Liver (tissue), 3 donors: ENCODE data around the gene MAGI1.

Experiments used
- ATF3 ChIP-seq: IDR thresholded peaks from 2 replicates; pipeline ENCODE4 v1.6.1; 2016; ENCODE audit warnings: antibody characterized with exemption
- FOXA2 ChIP-seq: IDR thresholded peaks from 2 replicates; pipeline ENCODE4 v1.6.1; 2016; ENCODE audit warnings: antibody characterized with exemption
- GABPA ChIP-seq, 2 donors: IDR thresholded peaks in 1 of 2; conservative IDR thresholded peaks in 1 of 2; 2 replicates each; pipeline ENCODE4 v1.6.1; 2016; ENCODE audit warnings: antibody characterized with exemption in 2 of 2, mild to moderate bottlenecking in 1 of 2, moderate library complexity in 1 of 2
- JUND ChIP-seq, 2 donors: IDR thresholded peaks; 2 replicates each; pipeline ENCODE4 v1.6.1; 2016; ENCODE audit warnings: antibody characterized with exemption in 2 of 2
- RAD21 ChIP-seq, 2 donors: IDR thresholded peaks; 2 replicates each; pipeline ENCODE4 v1.6.1; 2016; ENCODE audit warnings: antibody characterized with exemption in 2 of 2, mild to moderate bottlenecking in 2 of 2
- SP1 ChIP-seq: IDR thresholded peaks from 2 replicates; pipeline ENCODE4 v1.6.1; 2018; ENCODE audit warnings: antibody characterized with exemption, mild to moderate bottlenecking
- TAF1 ChIP-seq: conservative IDR thresholded peaks from 2 replicates; pipeline ENCODE4 v1.6.1; 2016; ENCODE audit warnings: antibody characterized with exemption, mild to moderate bottlenecking
- YY1 ChIP-seq: IDR thresholded peaks from 2 replicates; pipeline ENCODE4 v1.6.1; 2016; ENCODE audit warnings: antibody characterized with exemption, mild to moderate bottlenecking
- TF ChIP-seq, protein P1 (sequence below): fragments of 150-350 bp; IDR thresholded peaks from 2 replicates; pipeline ENCODE4 v1.5.1; 2017; ENCODE audit warnings: improper control_type of control experiment, low read depth, low read length; ENCODE audit not compliant: missing input control
- TF ChIP-seq, protein P2 (sequence below): IDR thresholded peaks from 2 replicates; pipeline ENCODE4 v1.6.1; 2016; ENCODE audit warnings: antibody characterized with exemption
- TF ChIP-seq, protein P3 (sequence below): IDR thresholded peaks from 2 replicates; pipeline ENCODE4 v1.6.1; 2016; ENCODE audit warnings: antibody characterized with exemption, mild to moderate bottlenecking
- donor health status: healthy.
- donor health status: healthy.

GRCh38 chr3:65618599-65618998 lies 420.1 kb downstream of the MAGI1 start:
- TF ChIP-seq ATF3 (no peak), GABPA (IDR thresholded peaks at IDR 0.05 in 1 of 2, conservative IDR thresholded peaks at IDR 0.05 in 1 of 2) (no peak), YY1 (no peak), FOXA2 (no peak), SP1 (no peak), TAF1 (no peak), RAD21 (IDR thresholded peaks at IDR 0.05) (no peak), JUND (IDR thresholded peaks at IDR 0.05) (no peak)
- TF ChIP-seq, protein P1, sequence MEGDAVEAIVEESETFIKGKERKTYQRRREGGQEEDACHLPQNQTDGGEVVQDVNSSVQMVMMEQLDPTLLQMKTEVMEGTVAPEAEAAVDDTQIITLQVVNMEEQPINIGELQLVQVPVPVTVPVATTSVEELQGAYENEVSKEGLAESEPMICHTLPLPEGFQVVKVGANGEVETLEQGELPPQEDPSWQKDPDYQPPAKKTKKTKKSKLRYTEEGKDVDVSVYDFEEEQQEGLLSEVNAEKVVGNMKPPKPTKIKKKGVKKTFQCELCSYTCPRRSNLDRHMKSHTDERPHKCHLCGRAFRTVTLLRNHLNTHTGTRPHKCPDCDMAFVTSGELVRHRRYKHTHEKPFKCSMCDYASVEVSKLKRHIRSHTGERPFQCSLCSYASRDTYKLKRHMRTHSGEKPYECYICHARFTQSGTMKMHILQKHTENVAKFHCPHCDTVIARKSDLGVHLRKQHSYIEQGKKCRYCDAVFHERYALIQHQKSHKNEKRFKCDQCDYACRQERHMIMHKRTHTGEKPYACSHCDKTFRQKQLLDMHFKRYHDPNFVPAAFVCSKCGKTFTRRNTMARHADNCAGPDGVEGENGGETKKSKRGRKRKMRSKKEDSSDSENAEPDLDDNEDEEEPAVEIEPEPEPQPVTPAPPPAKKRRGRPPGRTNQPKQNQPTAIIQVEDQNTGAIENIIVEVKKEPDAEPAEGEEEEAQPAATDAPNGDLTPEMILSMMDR: no peak
- TF ChIP-seq, protein P2, sequence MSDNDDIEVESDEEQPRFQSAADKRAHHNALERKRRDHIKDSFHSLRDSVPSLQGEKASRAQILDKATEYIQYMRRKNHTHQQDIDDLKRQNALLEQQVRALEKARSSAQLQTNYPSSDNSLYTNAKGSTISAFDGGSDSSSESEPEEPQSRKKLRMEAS: no peak
- TF ChIP-seq, protein P3, sequence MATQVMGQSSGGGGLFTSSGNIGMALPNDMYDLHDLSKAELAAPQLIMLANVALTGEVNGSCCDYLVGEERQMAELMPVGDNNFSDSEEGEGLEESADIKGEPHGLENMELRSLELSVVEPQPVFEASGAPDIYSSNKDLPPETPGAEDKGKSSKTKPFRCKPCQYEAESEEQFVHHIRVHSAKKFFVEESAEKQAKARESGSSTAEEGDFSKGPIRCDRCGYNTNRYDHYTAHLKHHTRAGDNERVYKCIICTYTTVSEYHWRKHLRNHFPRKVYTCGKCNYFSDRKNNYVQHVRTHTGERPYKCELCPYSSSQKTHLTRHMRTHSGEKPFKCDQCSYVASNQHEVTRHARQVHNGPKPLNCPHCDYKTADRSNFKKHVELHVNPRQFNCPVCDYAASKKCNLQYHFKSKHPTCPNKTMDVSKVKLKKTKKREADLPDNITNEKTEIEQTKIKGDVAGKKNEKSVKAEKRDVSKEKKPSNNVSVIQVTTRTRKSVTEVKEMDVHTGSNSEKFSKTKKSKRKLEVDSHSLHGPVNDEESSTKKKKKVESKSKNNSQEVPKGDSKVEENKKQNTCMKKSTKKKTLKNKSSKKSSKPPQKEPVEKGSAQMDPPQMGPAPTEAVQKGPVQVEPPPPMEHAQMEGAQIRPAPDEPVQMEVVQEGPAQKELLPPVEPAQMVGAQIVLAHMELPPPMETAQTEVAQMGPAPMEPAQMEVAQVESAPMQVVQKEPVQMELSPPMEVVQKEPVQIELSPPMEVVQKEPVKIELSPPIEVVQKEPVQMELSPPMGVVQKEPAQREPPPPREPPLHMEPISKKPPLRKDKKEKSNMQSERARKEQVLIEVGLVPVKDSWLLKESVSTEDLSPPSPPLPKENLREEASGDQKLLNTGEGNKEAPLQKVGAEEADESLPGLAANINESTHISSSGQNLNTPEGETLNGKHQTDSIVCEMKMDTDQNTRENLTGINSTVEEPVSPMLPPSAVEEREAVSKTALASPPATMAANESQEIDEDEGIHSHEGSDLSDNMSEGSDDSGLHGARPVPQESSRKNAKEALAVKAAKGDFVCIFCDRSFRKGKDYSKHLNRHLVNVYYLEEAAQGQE: no peak
